Kidney (tissue), 14 donors: ENCODE measurements around the gene PRKN. TPM values are rescaled to one million over a fixed set of nuclear protein-coding genes. Genes with fewer than 3 reads are reported as not detected.

Source experiments
- DNase-seq, 5 donors: peaks; one replicate each; pipeline ENCODE4 v3.0.0-alpha.2; 2013 to 2020
- FAIRE-seq: peaks from 2 replicates; lab custom pipeline; 2012; peaks lifted over from hg19 to GRCh38; lab: Jason Lieb, UNC
- H3K27ac ChIP-seq, 2 donors: one replicate each; pipeline ENCODE4 v1.7.0; 2013; ENCODE audit warnings: low read depth in 2 of 2, low read length in 2 of 2, inconsistent platforms in 1 of 2
- H3K27me3 ChIP-seq: one replicate; pipeline ENCODE4 v1.7.1; 2013; ENCODE audit warnings: low read length, inconsistent platforms; ENCODE audit not compliant: control insufficient read depth, insufficient read depth
- H3K36me3 ChIP-seq, 3 donors: one replicate each; pipeline versions ENCODE4 v1.7.0 to v1.7.1; 2013; ENCODE audit warnings: low read length in 3 of 3, control low read depth in 1 of 3, inconsistent platforms in 1 of 3; ENCODE audit not compliant: insufficient read depth in 3 of 3, control insufficient read depth in 2 of 3
- H3K4me1 ChIP-seq, 3 donors: one replicate each; pipeline versions ENCODE4 v1.7.0 to v1.7.1; 2013; ENCODE audit warnings: low read length in 3 of 3, inconsistent platforms in 1 of 3, low read depth in 1 of 3; ENCODE audit not compliant: control insufficient read depth in 2 of 3, insufficient read depth in 2 of 3
- H3K4me3 ChIP-seq, 3 donors: one replicate each; pipeline versions ENCODE4 v1.7.0 to v1.8.1; 2013; ENCODE audit warnings: low read length in 3 of 3, control low read depth in 1 of 3, inconsistent platforms in 1 of 3
- H3K9ac ChIP-seq, 3 donors: one replicate each; pipeline versions ENCODE4 v1.7.0 to v1.7.1; 2013; ENCODE audit warnings: low read length in 3 of 3, control low read depth in 1 of 3, inconsistent platforms in 1 of 3
- H3K9me3 ChIP-seq, 3 donors: one replicate each; pipeline versions ENCODE4 v1.7.0 to v1.7.1; 2013; ENCODE audit warnings: low read length in 3 of 3, control low read depth in 1 of 3, inconsistent platforms in 1 of 3; ENCODE audit not compliant: control insufficient read depth in 2 of 3, insufficient read depth in 1 of 3
- CTCF ChIP-seq: IDR thresholded peaks from 3 replicates; pipeline ENCODE4 v1.5.1; 2012; ENCODE audit warnings: mild to moderate bottlenecking, moderate library complexity, borderline replicate concordance; ENCODE audit not compliant: insufficient read depth; ENCODE audit errors: extremely low read depth
- intact Hi-C: fragments of 100-400 bp; cut with DNase I; formaldehyde crosslinking; loops from one replicate; pipeline ENCODE4 v1.11.1; 2022
- polyA plus RNA-seq: library from polyadenylated mRNA; stranded (reverse); fragments of 350-450 nt; fragmentation: Illumina TruSeq; extraction: RNeasy Lipid Tissue Mini Kit (QIAGEN cat#74804); gene quantifications from one replicate; pipeline ENCODE4 v1.2.3, GENCODE V29; 2014; ENCODE audit warnings: low read depth, low replicate concordance; ENCODE audit not compliant: insufficient read depth
- total RNA-seq: library from RNA; stranded (reverse); fragmentation: NEBNext Ultra II Directional; extraction: Animal tissue kit (Norgen Biotek cat#: 25700); gene quantifications from one replicate; pipeline ENCODE4 v1.2.1, GENCODE V29; 2021
- donor health status: control.
- donor health status: control.
- donor health status: control.
- donor health status: control.
- donor health status: control.
- donor health status: DM: yes; HTN: yes; CAD: no.
- donor health status: Normal renal cell carcinoma (clear cell type).

The PRKN gene
- total and polyA plus RNA-seq, 2 donors from 2014 or later = 8.6 to 10.4 TPM

GRCh38 chr6:162181741-162182401 is 545.7 kb downstream of the PRKN start:
- no peak overlapping the region for H3K27ac ChIP-seq
- intact Hi-C loops = no loop called here

GRCh38 chr6:162181111-162181510 is 546.5 kb downstream of the PRKN start:
- no peak for FAIRE-seq
- Histone ChIP-seq H3K27ac (no peak overlapping the region), H3K4me3 (no peak overlapping the region), H3K27me3 (no peaks in the 10 kb centered on the region), H3K9ac (no peak overlapping the region), H3K36me3 (no peaks in the 10 kb centered on the region), H3K4me1 (no peaks in the 10 kb centered on the region), H3K9me3 (no peaks in the 10 kb centered on the region)
- no peak for DNase-seq
- TF ChIP-seq CTCF = no peak
- intact Hi-C loops = no loop called here

More at GRCh38 chr6:162181741-162182401, 545.7 kb downstream of the PRKN start:
- FAIRE-seq (no peak), DNase-seq (no peak)
- no peak for TF ChIP-seq CTCF
- Histone ChIP-seq H3K36me3 (no peaks in the 10 kb centered on the region), H3K9ac (no peak overlapping the region), H3K27me3 (no peaks in the 10 kb centered on the region), H3K9me3 (no peaks in the 10 kb centered on the region), H3K4me3 (no peak overlapping the region), H3K4me1 (no peaks in the 10 kb centered on the region)

- Histone ChIP-seq H3K27me3 (no peaks in the 10 kb centered on the region), H3K27ac (no peak overlapping the region), H3K9me3 (no peaks in the 10 kb centered on the region), H3K36me3 (no peaks in the 10 kb centered on the region), H3K9ac (no peak overlapping the region), H3K4me3 (no peak overlapping the region), H3K4me1 (no peaks in the 10 kb centered on the region)
- no peak for TF ChIP-seq CTCF
- DNase-seq (no peak), FAIRE-seq (no peak)
- intact Hi-C loops = no loop called here
These were observed 548.2 kb downstream of the PRKN start for GRCh38 chr6:162179196-162179951.
